GM18951 (cell line): ENCODE results near the gene KLRC3.
"Not testable (repeated sequence)": the region's sequence is repeated elsewhere in the genome, so short reads cannot be mapped to it uniquely, and the experiment has no call there.

Experiments
- POLR2A ChIP-seq: IDR thresholded peaks from 4 replicates; pipeline ENCODE4 v1.6.1; 2011; ENCODE audit warnings: mild to moderate bottlenecking; ENCODE audit not compliant: insufficient read length, insufficient read depth; ENCODE audit errors: extremely low read depth
- in situ Hi-C: fragments of 300-500 bp; cut with MboI; formaldehyde crosslinking; loops from one replicate; pipeline ENCODE4 v1.12.0; 2022; ENCODE audit warnings: low sequenced_read_pairs, mixed read lengths, inconsistent platforms; ENCODE audit not compliant: unreplicated experiment

The KLRC3 gene

GRCh38 chr12:10389904-10390303 is 30.5 kb downstream of the KLRC3 start, which contains the start of gene KLRK1:
Gene KLRK1 (minus strand): TSS chr12:10390041. CDS start chr12:10388810, 1,231 bp downstream.
- in situ Hi-C loops, result no loop called here
- TF ChIP-seq POLR2A, result no peak

- no peak for TF ChIP-seq POLR2A
- in situ Hi-C loops, result no loop called here
Observed at GRCh38 chr12:10388624-10389413, 31.6 kb downstream of the KLRC3 start.

- in situ Hi-C loops, result not testable (repeated sequence)
Observed at GRCh38 chr12:10387498-10387897, 32.9 kb downstream of the KLRC3 start.

GRCh38 chr12:10386857-10387256 is 33.5 kb downstream of the KLRC3 start:
- in situ Hi-C loops, result no loop called here
- no peak for TF ChIP-seq POLR2A

GRCh38 chr12:10385166-10385613 is 35.2 kb downstream of the KLRC3 start:
- in situ Hi-C loops, result no loop called here
- no peak for TF ChIP-seq POLR2A

GRCh38 chr12:10384191-10384590 is 36.2 kb downstream of the KLRC3 start:
- no peak for TF ChIP-seq POLR2A
- in situ Hi-C loops, result no loop called here

- TF ChIP-seq POLR2A, result no peak
- in situ Hi-C loops, result no loop called here
Observed at GRCh38 chr12:10381928-10382628, 38.3 kb downstream of the KLRC3 start.

GRCh38 chr12:10378737-10379136 is 41.7 kb downstream of the KLRC3 start:
- in situ Hi-C loops, result not testable (repeated sequence)

- in situ Hi-C loops, result no loop called here
- no peak for TF ChIP-seq POLR2A
Observed at GRCh38 chr12:10374624-10375018, 45.8 kb downstream of the KLRC3 start.

- in situ Hi-C loops, result no loop called here
- no peak for TF ChIP-seq POLR2A
Observed at GRCh38 chr12:10372559-10372958, 47.8 kb downstream of the KLRC3 start.

GRCh38 chr12:10371893-10372535 is 48.4 kb downstream of the KLRC3 start:
- in situ Hi-C loops, result not testable (repeated sequence)

- in situ Hi-C loops, result no loop called here
- TF ChIP-seq POLR2A, result no peak
Observed at GRCh38 chr12:10369557-10370415, 50.6 kb downstream of the KLRC3 start.
